H1 (cell line): ENCODE data around the gene KIAA0930. TPM values are rescaled to one million over a fixed set of nuclear protein-coding genes. Genes with fewer than 3 reads are reported as not detected.

Experiments used
- CTCF ChIA-PET: fragments of 300-600 bp; sonication (Branson Sonifier 250); formaldehyde crosslinking; loops from one replicate; lab custom pipeline; 2021; ENCODE audit not compliant: partially characterized antibody; lab: Charles Lee
- POLR2A ChIA-PET: fragments of 300-600 bp; sonication (Branson Sonifier 250); formaldehyde crosslinking; loops from one replicate; lab custom pipeline; 2021; ENCODE audit warnings: inconsistent platforms; ENCODE audit not compliant: partially characterized antibody; lab: Charles Lee
- DNase-seq, 2 experiments: peaks; one replicate each; pipeline versions ENCODE4 v3.0.0 to v3.0.0-alpha.2; 2010 to 2022; ENCODE audit warnings: low spot score in 2 of 2, low read depth in 1 of 2, mixed read lengths in 1 of 2
- FAIRE-seq: peaks from 2 replicates; lab custom pipeline; 2011; peaks lifted over from hg19 to GRCh38; lab: Jason Lieb, UNC
- H2AFZ ChIP-seq: 2 replicates; pipeline ENCODE4 v1.8.1; 2012; ENCODE audit warnings: low read length, inconsistent platforms
- H2AK5ac ChIP-seq: 2 replicates; pipeline ENCODE4 v1.6.1; 2013; ENCODE audit warnings: low read depth, low read length
- H2BK120ac ChIP-seq: replicated peaks from 2 replicates; pipeline ENCODE3; 2013; ENCODE audit warnings: low read depth, low read length, inconsistent platforms
- H2BK12ac ChIP-seq: 2 replicates; pipeline ENCODE4 v1.6.1; 2013; ENCODE audit warnings: low read depth, low read length
- H2BK15ac ChIP-seq: 2 replicates; pipeline ENCODE4 v1.6.1; 2013; ENCODE audit warnings: low read length
- H2BK20ac ChIP-seq: 2 replicates; pipeline ENCODE4 v1.6.1; 2013; ENCODE audit warnings: low read length
- H2BK5ac ChIP-seq: 2 replicates; pipeline ENCODE4 v1.6.1; 2013; ENCODE audit warnings: low read depth, low read length
- H3K14ac ChIP-seq: 2 replicates; pipeline ENCODE4 v1.6.1; 2013; ENCODE audit warnings: inconsistent platforms; ENCODE audit not compliant: insufficient read length
- H3K18ac ChIP-seq: 2 replicates; pipeline ENCODE4 v1.6.1; 2013; ENCODE audit warnings: low read length; ENCODE audit errors: extremely low read depth
- H3K23ac ChIP-seq: 2 replicates; pipeline ENCODE4 v1.6.1; 2013; ENCODE audit warnings: inconsistent platforms; ENCODE audit not compliant: insufficient read length
- H3K23me2 ChIP-seq: 2 replicates; pipeline ENCODE4 v1.6.1; 2013; ENCODE audit warnings: low read depth, low read length
- H3K27ac ChIP-seq: 2 replicates; pipeline ENCODE4 v1.6.1; 2011; ENCODE audit warnings: low read depth, low read length, inconsistent platforms
- H3K27me3 ChIP-seq, 4 experiments: replicated peaks in 1 of 4; 1 replicate in 1 of 4; 2 replicates in 3 of 4; pipeline versions ENCODE4 v1.6.1 to v1.8.1; 2011 to 2013; ENCODE audit warnings: low read length in 3 of 4, mild to moderate bottlenecking in 3 of 4, inconsistent platforms in 2 of 4, mixed read lengths in 2 of 4, moderate library complexity in 1 of 4; ENCODE audit not compliant: control insufficient read depth in 3 of 4, insufficient read depth in 3 of 4; ENCODE audit errors: extremely low read depth in 1 of 4
- H3K36me3 ChIP-seq, 4 experiments: 2 replicates each; pipeline versions ENCODE4 v1.6.1 to v1.8.1; 2011 to 2013; ENCODE audit warnings: mild to moderate bottlenecking in 4 of 4, low read length in 3 of 4, moderate library complexity in 2 of 4, control low read depth in 1 of 4, inconsistent platforms in 1 of 4; ENCODE audit not compliant: insufficient read depth in 4 of 4, control insufficient read depth in 2 of 4
- H3K4ac ChIP-seq: replicated peaks from 2 replicates; pipeline ENCODE3; 2013; ENCODE audit warnings: low read length, low read depth, mixed read lengths, inconsistent platforms; ENCODE audit not compliant: insufficient read length
- H3K4me1 ChIP-seq, 4 experiments: replicated peaks in 1 of 4; 1 replicate in 1 of 4; 2 replicates in 3 of 4; pipeline versions ENCODE4 v1.6.1 to v1.8.1; 2011 to 2013; ENCODE audit warnings: low read length in 3 of 4, inconsistent platforms in 2 of 4, mixed read lengths in 1 of 4; ENCODE audit not compliant: insufficient read depth in 4 of 4, control insufficient read depth in 3 of 4
- H3K4me2 ChIP-seq, 2 experiments: 2 replicates each; pipeline versions ENCODE4 v1.6.1 to v1.8.1; 2011 to 2013; ENCODE audit warnings: low read depth in 2 of 2, low read length in 2 of 2, control low read depth in 1 of 2, inconsistent platforms in 1 of 2, mild to moderate bottlenecking in 1 of 2; ENCODE audit not compliant: insufficient read depth in 1 of 2
- H3K4me3 ChIP-seq, 4 experiments: fragments of 200-600, 300-600 bp in 1 of 4; sonication (generic), shearing (Covaris generic), sonication (Bioruptor Twin) in 1 of 4; 2 replicates each; pipeline versions ENCODE4 v1.5.1 to v1.8.1; 2011 to 2016; ENCODE audit warnings: low read length in 4 of 4, low read depth in 3 of 4, control low read depth in 2 of 4, inconsistent platforms in 2 of 4, mild to moderate bottlenecking in 2 of 4, mixed read lengths in 1 of 4, moderate library complexity in 1 of 4; ENCODE audit not compliant: insufficient read depth in 2 of 4; ENCODE audit errors: extremely low read depth in 1 of 4
- H3K56ac ChIP-seq: replicated peaks from 2 replicates; pipeline ENCODE3; 2013; ENCODE audit warnings: low read depth, mild to moderate bottlenecking, mixed read lengths, low read length, inconsistent platforms; ENCODE audit not compliant: insufficient read length
- H3K79me1 ChIP-seq: 2 replicates; pipeline ENCODE4 v1.6.1; 2013; ENCODE audit warnings: low read depth, low read length, control low read depth
- H3K79me2 ChIP-seq, 2 experiments: 2 replicates each; pipeline versions ENCODE4 v1.6.1 to v1.8.1; 2012 to 2013; ENCODE audit warnings: low read length in 2 of 2, mild to moderate bottlenecking in 2 of 2, inconsistent platforms in 1 of 2; ENCODE audit not compliant: insufficient read depth in 2 of 2, control insufficient read depth in 1 of 2
- H3K9ac ChIP-seq, 4 experiments: replicated peaks in 1 of 4; 1 replicate in 1 of 4; 2 replicates in 3 of 4; pipeline versions ENCODE4 v1.6.1 to v1.8.1; 2011 to 2013; ENCODE audit warnings: low read depth in 3 of 4, low read length in 3 of 4, control low read depth in 2 of 4, mild to moderate bottlenecking in 2 of 4, moderate library complexity in 2 of 4, inconsistent platforms in 1 of 4; ENCODE audit errors: extremely low read depth in 1 of 4
- H3K9me3 ChIP-seq, 2 experiments: 2 replicates each; pipeline versions ENCODE4 v1.6.1 to v1.8.1; 2012 to 2013; ENCODE audit warnings: mild to moderate bottlenecking in 2 of 2, moderate library complexity in 2 of 2, control low read depth in 1 of 2, inconsistent platforms in 1 of 2, low read depth in 1 of 2, low read length in 1 of 2, mixed read lengths in 1 of 2; ENCODE audit not compliant: insufficient read depth in 2 of 2
- H4K20me1 ChIP-seq, 2 experiments: replicated peaks in 1 of 2; 2 replicates each; pipeline versions ENCODE3 to v1.8.1; 2011 to 2013; ENCODE audit warnings: inconsistent platforms in 2 of 2, low read length in 2 of 2, mild to moderate bottlenecking in 1 of 2; ENCODE audit not compliant: insufficient read depth in 2 of 2, control insufficient read depth in 1 of 2
- H4K5ac ChIP-seq: 2 replicates; pipeline ENCODE4 v1.6.1; 2013; ENCODE audit warnings: low read length, low read depth, mixed read lengths, inconsistent platforms; ENCODE audit not compliant: insufficient read length
- H4K8ac ChIP-seq: 2 replicates; pipeline ENCODE4 v1.8.0; 2013; ENCODE audit warnings: mild to moderate bottlenecking, moderate library complexity, low read length, inconsistent platforms; ENCODE audit not compliant: insufficient read depth; ENCODE audit errors: extremely low read depth
- H4K91ac ChIP-seq: replicated peaks from 2 replicates; pipeline ENCODE3; 2013; ENCODE audit warnings: low read length, mixed read lengths, inconsistent platforms; ENCODE audit not compliant: insufficient read length
- CREB1 ChIP-seq: IDR thresholded peaks from 2 replicates; pipeline ENCODE4 v1.6.1; 2012; ENCODE audit warnings: inconsistent platforms
- GABPA ChIP-seq: IDR thresholded peaks from 2 replicates; pipeline ENCODE4 v1.6.1; 2011; ENCODE audit warnings: mild to moderate bottlenecking, low read length, moderate library complexity, borderline replicate concordance; ENCODE audit not compliant: insufficient read depth
- SRF ChIP-seq: IDR thresholded peaks from 2 replicates; pipeline ENCODE4 v1.6.1; 2011; ENCODE audit warnings: mild to moderate bottlenecking, low read depth, low read length, moderate library complexity
- SUZ12 ChIP-seq: fragments of 200-600 bp; sonication (generic); IDR thresholded peaks from 2 replicates; pipeline ENCODE4 v1.6.1; 2012; ENCODE audit warnings: mild to moderate bottlenecking, inconsistent platforms, low read length, moderate library complexity, mixed read lengths
- ZNF274 ChIP-seq: IDR thresholded peaks from 2 replicates; pipeline ENCODE4 v1.7.0; 2012; ENCODE audit warnings: low read length, borderline replicate concordance; ENCODE audit errors: extremely low read depth
- WGBS, 2 experiments: shearing (Covaris generic) in 1 of 2; methylation state at CpG; one replicate each; pipeline versions ENCODE4 v1.1.6 to v1.1.7; 2013 to 2015; ENCODE audit warnings: low lambda C conversion rate in 2 of 2, mixed read lengths in 2 of 2, inconsistent platforms in 1 of 2, low coverage in 1 of 2, missing lambda C conversion rate in 1 of 2; ENCODE audit not compliant: insufficient replicate concordance in 2 of 2, insufficient coverage in 1 of 2, insufficient read length in 1 of 2; ENCODE audit errors: extremely low coverage in 1 of 2, missing lambda C conversion rate in 1 of 2; 5-methylcytosine and 5-hydroxymethylcytosine counted together
- polyA plus RNA-seq, 7 experiments: library from polyadenylated mRNA; depleted of rRNA in 3 of 7; stranded (reverse) in 5 of 7; unstranded in 2 of 7; fragments of >200 nt in 5 of 7; fragments of 200-250 nt in 2 of 7; gene quantifications; 1 replicate in 5 of 7; 2 replicates in 1 of 7; 4 replicates in 1 of 7; pipeline versions ENCODE4 v1.2.1 to v1.2.3, GENCODE V29; 2011 to 2013; ENCODE audit warnings: missing spikeins in 2 of 7, mixed read lengths in 2 of 7
- total RNA-seq: library from RNA; stranded (reverse); fragmentation: NEBNext Ultra II Directional; extraction: Animal tissue kit (Norgen Biotek cat#: 25700); gene quantifications from 2 replicates; pipeline ENCODE4 v1.2.1, GENCODE V29; 2021

Gene KIAA0930
- total and polyA plus RNA-seq, 2 of the 8 experiments (the other 6 are each of a cell fraction or from before 2014, with no cell fraction given): 61.9 to 66.1 TPM

GRCh38 chr22:45203150-45203951, 37.3 kb downstream of the KIAA0930 start:
- H2BK120ac ChIP-seq: no peak overlapping the region

More at GRCh38 chr22:45203150-45203951, 37.3 kb downstream of the KIAA0930 start:
- no peak overlapping the region for H4K8ac ChIP-seq
- no peak overlapping the region for H2AFZ ChIP-seq
- no peak overlapping the region for H3K56ac ChIP-seq
- CTCF ChIA-PET: interaction anchor here (1.0 to 1.4 kb wide), 2 partner anchors 99 to 120 kb away, joined by 3 read pairs; no protein-coding TSS in a partner anchor
- H3K4ac ChIP-seq: no peak overlapping the region
- no peak overlapping the region for H4K91ac ChIP-seq
- H3K79me1 ChIP-seq: peaks cover 3% of the 10 kb centered on the region
- WGBS, 2 experiments: 92% methylated on average over 36 of the region's 40 CpGs; no CpG with 5 or more reads in 1 of the 2 experiments
- no peak overlapping the region for H2BK15ac ChIP-seq
- H4K5ac ChIP-seq: no peak overlapping the region
- no peaks in the 10 kb centered on the region for H3K9me3 ChIP-seq
- no peak overlapping the region for H3K18ac ChIP-seq
- H3K27ac ChIP-seq: no peak overlapping the region
- H3K23me2 ChIP-seq: no peaks in the 10 kb centered on the region
- peak overlapping the region; percentile 44; the same call in 1 of the 2 replicates for H2BK5ac ChIP-seq
- no peak overlapping the region for H2BK20ac ChIP-seq
- H3K27me3 ChIP-seq: no peaks in the 10 kb centered on the region
- no peak for TF ChIP-seq CREB1
- TF ChIP-seq SUZ12: no peak
- TF ChIP-seq GABPA: no peak
- TF ChIP-seq SRF: no peak
- no peak for TF ChIP-seq ZNF274
- H4K20me1 ChIP-seq: peaks cover 2 to 5% of the 10 kb centered on the region in 2 experiments
- FAIRE-seq (no peak), DNase-seq (no peak)
- H3K4me2 ChIP-seq: no peak overlapping the region
- H3K23ac ChIP-seq: no peak overlapping the region
- H3K9ac ChIP-seq: no peak overlapping the region
- H3K79me2 ChIP-seq: no peaks in the 10 kb centered on the region
- peaks cover 0 to 14% (median under 1%) of the 10 kb centered on the region in 4 experiments; a peak in 3 of 7 replicates for H3K4me1 ChIP-seq
- no peak overlapping the region for H3K14ac ChIP-seq
- no peak overlapping the region for H2BK12ac ChIP-seq
- POLR2A ChIA-PET: no interaction called here
- H3K36me3 ChIP-seq: peaks cover 0 to 3% (median 1%) of the 10 kb centered on the region in 4 experiments; a peak in 3 of 8 replicates
- no peak overlapping the region for H3K4me3 ChIP-seq
- H2AK5ac ChIP-seq: no peak overlapping the region
